ENCODE measurements around the gene ZDHHC14.
"Not testable (repeated sequence)": the region's sequence is repeated elsewhere in the genome, so short reads cannot be mapped to it uniquely, and the experiment has no call there.

ZDHHC14 gene

GRCh38 chr6:157557559-157557958 is 176.6 kb downstream of the ZDHHC14 start:
- DNase-seq = no peak

GRCh38 chr6:157558049-157558448 is 177.1 kb downstream of the ZDHHC14 start:
- no peak for DNase-seq

- DNase-seq = no peak
These were observed 177.7 kb downstream of the ZDHHC14 start for GRCh38 chr6:157558487-157559200.

GRCh38 chr6:157559201-157559756 is 178.3 kb downstream of the ZDHHC14 start:
- no peak for DNase-seq

- not testable (repeated sequence) for DNase-seq
These were observed 179.1 kb downstream of the ZDHHC14 start for GRCh38 chr6:157560063-157560462.

- DNase-seq = no peak
These were observed 179.9 kb downstream of the ZDHHC14 start for GRCh38 chr6:157560691-157561413.

GRCh38 chr6:157561414-157561790 is 180.4 kb downstream of the ZDHHC14 start:
- DNase-seq = no peak

- no peak for DNase-seq
These were observed 181.2 kb downstream of the ZDHHC14 start for GRCh38 chr6:157561929-157562810.

- no peak for DNase-seq
These were observed 182.0 kb downstream of the ZDHHC14 start for GRCh38 chr6:157562997-157563396.

- DNase-seq = no peak
These were observed 182.8 kb downstream of the ZDHHC14 start for GRCh38 chr6:157563611-157564284.

- DNase-seq = no peak
These were observed 187.7 kb downstream of the ZDHHC14 start for GRCh38 chr6:157568702-157569101.

GRCh38 chr6:157569543-157569942 is 188.6 kb downstream of the ZDHHC14 start:
- DNase-seq = no peak

- DNase-seq = no peak
These were observed 189.1 kb downstream of the ZDHHC14 start for GRCh38 chr6:157570104-157570503.

GRCh38 chr6:157570752-157571151 is 189.8 kb downstream of the ZDHHC14 start:
- no peak for DNase-seq

GRCh38 chr6:157571269-157571668 is 190.3 kb downstream of the ZDHHC14 start:
- DNase-seq = no peak

- DNase-seq = no peak
These were observed 191.0 kb downstream of the ZDHHC14 start for GRCh38 chr6:157571950-157572349.

- no peak for DNase-seq
These were observed 193.9 kb downstream of the ZDHHC14 start for GRCh38 chr6:157574851-157575424.

GRCh38 chr6:157575436-157576145 is 194.6 kb downstream of the ZDHHC14 start:
- DNase-seq = no peak

GRCh38 chr6:157576991-157577390 is 196.0 kb downstream of the ZDHHC14 start:
- DNase-seq = not testable (repeated sequence)

- not testable (repeated sequence) for DNase-seq
These were observed 197.5 kb downstream of the ZDHHC14 start for GRCh38 chr6:157578527-157578926.

GRCh38 chr6:157579467-157580031 is 198.6 kb downstream of the ZDHHC14 start:
- DNase-seq = no peak
